ENCODE data around the gene DCTN5.

The DCTN5 gene

DNA sequence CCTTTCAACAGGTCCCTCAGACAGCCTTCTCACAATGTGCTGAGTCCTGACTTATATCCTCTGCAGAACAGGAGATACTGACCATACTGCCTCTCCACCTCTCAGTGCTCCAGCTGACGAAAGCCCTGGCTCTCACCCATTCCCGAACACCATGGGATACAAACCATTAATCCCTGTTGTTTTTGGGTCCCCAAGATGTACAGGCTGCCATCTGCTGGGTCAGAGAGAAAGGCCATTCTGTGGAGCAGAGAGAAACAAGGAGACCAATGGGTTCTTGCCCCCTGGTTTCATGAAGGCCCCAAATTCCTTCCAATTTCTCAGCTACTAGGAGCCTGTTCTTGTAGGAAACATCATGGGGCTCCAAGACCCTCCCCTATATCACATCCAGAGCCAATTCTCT is 68.7 kb downstream of the DCTN5 start:
- Histone ChIP-seq H3F3A (ENCODE audit: insufficient read depth) (no peaks in the 10 kb centered on the region), H3K9me3 (ENCODE audit: insufficient read depth, low read length) (no peaks in the 10 kb centered on the region; the same call in 1 of the 2 replicates), H3K9me2 (replicated peaks; ENCODE audit: insufficient read depth, low read length) (no peaks in the 10 kb centered on the region), H2AFZ (ENCODE audit: low read depth, low read length, severe bottlenecking) (no peak overlapping the region), H3K4me2 (ENCODE audit: low read depth, low read length, poor library complexity, severe bottlenecking) (no peak overlapping the region), H3K9ac (ENCODE audit: low read length) (no peak overlapping the region), H3K36me3 (ENCODE audit: low read length) (no peaks in the 10 kb centered on the region), H3K79me2 (ENCODE audit: insufficient read depth, low read length) (no peaks in the 10 kb centered on the region), H3K27ac (ENCODE audit: low read depth, low read length) (no peak overlapping the region), H3K27me3 (ENCODE audit: low read length) (no peaks in the 10 kb centered on the region), H3K4me3 (ENCODE audit: insufficient read depth, low read length, poor library complexity, severe bottlenecking) (no peak overlapping the region), H4K20me1 (ENCODE audit: low read depth, low read length) (no peaks in the 10 kb centered on the region)
- TF ChIP-seq, protein P1, sequence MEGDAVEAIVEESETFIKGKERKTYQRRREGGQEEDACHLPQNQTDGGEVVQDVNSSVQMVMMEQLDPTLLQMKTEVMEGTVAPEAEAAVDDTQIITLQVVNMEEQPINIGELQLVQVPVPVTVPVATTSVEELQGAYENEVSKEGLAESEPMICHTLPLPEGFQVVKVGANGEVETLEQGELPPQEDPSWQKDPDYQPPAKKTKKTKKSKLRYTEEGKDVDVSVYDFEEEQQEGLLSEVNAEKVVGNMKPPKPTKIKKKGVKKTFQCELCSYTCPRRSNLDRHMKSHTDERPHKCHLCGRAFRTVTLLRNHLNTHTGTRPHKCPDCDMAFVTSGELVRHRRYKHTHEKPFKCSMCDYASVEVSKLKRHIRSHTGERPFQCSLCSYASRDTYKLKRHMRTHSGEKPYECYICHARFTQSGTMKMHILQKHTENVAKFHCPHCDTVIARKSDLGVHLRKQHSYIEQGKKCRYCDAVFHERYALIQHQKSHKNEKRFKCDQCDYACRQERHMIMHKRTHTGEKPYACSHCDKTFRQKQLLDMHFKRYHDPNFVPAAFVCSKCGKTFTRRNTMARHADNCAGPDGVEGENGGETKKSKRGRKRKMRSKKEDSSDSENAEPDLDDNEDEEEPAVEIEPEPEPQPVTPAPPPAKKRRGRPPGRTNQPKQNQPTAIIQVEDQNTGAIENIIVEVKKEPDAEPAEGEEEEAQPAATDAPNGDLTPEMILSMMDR (IDR thresholded peaks at IDR 0.05; ENCODE audit: insufficient read depth, low read length, poor library complexity, severe bottlenecking), result no peak
- TF ChIP-seq EZH2phosphoT487 (conservative IDR thresholded peaks at IDR 0.05; ENCODE audit: low read length), result no peak

DNA sequence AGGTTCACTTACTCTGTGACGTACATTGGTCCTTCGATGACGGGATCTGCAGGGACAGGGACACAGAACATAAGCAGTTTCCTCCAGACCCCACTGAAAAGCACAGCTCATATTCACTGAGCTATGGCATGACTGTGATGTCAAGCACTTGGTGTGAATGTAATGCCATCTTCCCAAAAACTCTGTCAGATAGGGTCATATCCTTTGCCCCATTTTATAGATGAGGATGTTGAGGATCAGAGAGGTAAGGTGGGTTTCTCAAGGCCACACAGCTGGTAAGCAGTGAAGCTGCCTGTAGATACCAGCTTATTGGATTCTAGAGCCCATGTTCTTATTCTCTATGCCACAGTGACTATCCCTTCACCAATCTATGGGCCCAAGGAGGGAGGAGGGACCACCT is 69.2 kb downstream of the DCTN5 start:
- Histone ChIP-seq H3K9ac (ENCODE audit: low read length) (no peak overlapping the region), H2AFZ (ENCODE audit: low read depth, low read length, severe bottlenecking) (no peak overlapping the region), H3K36me3 (ENCODE audit: low read length) (no peaks in the 10 kb centered on the region), H3F3A (ENCODE audit: insufficient read depth) (no peaks in the 10 kb centered on the region), H3K27ac (ENCODE audit: low read depth, low read length) (no peak overlapping the region), H3K9me3 (ENCODE audit: insufficient read depth, low read length) (no peaks in the 10 kb centered on the region; the same call in 1 of the 2 replicates), H3K4me2 (ENCODE audit: low read depth, low read length, poor library complexity, severe bottlenecking) (no peak overlapping the region), H3K4me3 (ENCODE audit: insufficient read depth, low read length, poor library complexity, severe bottlenecking) (no peak overlapping the region), H4K20me1 (ENCODE audit: low read depth, low read length) (no peaks in the 10 kb centered on the region), H3K79me2 (ENCODE audit: insufficient read depth, low read length) (no peaks in the 10 kb centered on the region), H3K9me2 (replicated peaks; ENCODE audit: insufficient read depth, low read length) (no peaks in the 10 kb centered on the region), H3K27me3 (ENCODE audit: low read length) (no peaks in the 10 kb centered on the region)
- no peak for TF ChIP-seq EZH2phosphoT487 (conservative IDR thresholded peaks at IDR 0.05; ENCODE audit: low read length)
- TF ChIP-seq, protein P1 (IDR thresholded peaks at IDR 0.05; ENCODE audit: insufficient read depth, low read length, poor library complexity, severe bottlenecking), result no peak

DNA sequence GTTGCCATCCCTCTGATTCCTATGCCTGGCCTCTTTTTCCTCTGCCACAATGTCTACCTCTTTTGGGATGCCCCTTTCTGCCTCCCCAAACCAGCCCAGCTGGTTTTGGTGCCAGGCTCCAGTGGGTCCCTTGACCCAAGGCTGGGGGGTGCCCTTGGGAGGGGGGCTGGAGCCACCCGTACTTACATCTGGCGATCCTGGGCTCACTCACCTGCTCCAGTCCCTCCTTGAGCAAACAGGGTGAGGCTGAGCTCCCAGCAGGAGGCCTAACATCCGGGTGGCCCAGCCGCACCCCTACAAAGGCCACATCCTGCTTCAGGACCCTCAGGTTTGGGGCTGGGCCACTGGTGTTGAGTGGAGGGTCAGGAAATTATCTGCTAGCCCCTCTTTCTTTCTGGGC is 70.5 kb downstream of the DCTN5 start:
- Histone ChIP-seq H3K9ac (ENCODE audit: low read length) (no peak overlapping the region), H2AFZ (ENCODE audit: low read depth, low read length, severe bottlenecking) (no peak overlapping the region), H3F3A (ENCODE audit: insufficient read depth) (no peaks in the 10 kb centered on the region), H3K9me3 (ENCODE audit: insufficient read depth, low read length) (no peaks in the 10 kb centered on the region; the same call in 1 of the 2 replicates), H3K79me2 (ENCODE audit: insufficient read depth, low read length) (no peaks in the 10 kb centered on the region), H4K20me1 (ENCODE audit: low read depth, low read length) (no peaks in the 10 kb centered on the region), H3K27ac (ENCODE audit: low read depth, low read length) (no peak overlapping the region), H3K27me3 (ENCODE audit: low read length) (no peaks in the 10 kb centered on the region), H3K9me2 (replicated peaks; ENCODE audit: insufficient read depth, low read length) (no peaks in the 10 kb centered on the region), H3K36me3 (ENCODE audit: low read length) (no peaks in the 10 kb centered on the region), H3K4me3 (ENCODE audit: insufficient read depth, low read length, poor library complexity, severe bottlenecking) (no peak overlapping the region), H3K4me2 (ENCODE audit: low read depth, low read length, poor library complexity, severe bottlenecking) (no peak overlapping the region)
- TF ChIP-seq EZH2phosphoT487 (conservative IDR thresholded peaks at IDR 0.05; ENCODE audit: low read length), result no peak
- TF ChIP-seq, protein P1 (IDR thresholded peaks at IDR 0.05; ENCODE audit: insufficient read depth, low read length, poor library complexity, severe bottlenecking), result no peak
